NB4 (cell line): ENCODE data around the gene DYNC1I1.

Source experiments
- MAX ChIP-seq: IDR thresholded peaks from 2 replicates; pipeline ENCODE4 v1.6.1; 2011; ENCODE audit warnings: low read depth, low read length
- MYC ChIP-seq: IDR thresholded peaks from 2 replicates; pipeline ENCODE4 v1.6.1; 2011; ENCODE audit warnings: low read depth, low read length
- POLR2A ChIP-seq: IDR thresholded peaks from 2 replicates; pipeline ENCODE4 v1.6.1; 2011; ENCODE audit warnings: mild to moderate bottlenecking; ENCODE audit not compliant: insufficient read length; ENCODE audit errors: extremely low read depth
- TF ChIP-seq, protein P1 (sequence below): IDR thresholded peaks from one replicate; pipeline ENCODE4 v1.5.1; 2012; ENCODE audit warnings: low read depth, low read length

DNA sequence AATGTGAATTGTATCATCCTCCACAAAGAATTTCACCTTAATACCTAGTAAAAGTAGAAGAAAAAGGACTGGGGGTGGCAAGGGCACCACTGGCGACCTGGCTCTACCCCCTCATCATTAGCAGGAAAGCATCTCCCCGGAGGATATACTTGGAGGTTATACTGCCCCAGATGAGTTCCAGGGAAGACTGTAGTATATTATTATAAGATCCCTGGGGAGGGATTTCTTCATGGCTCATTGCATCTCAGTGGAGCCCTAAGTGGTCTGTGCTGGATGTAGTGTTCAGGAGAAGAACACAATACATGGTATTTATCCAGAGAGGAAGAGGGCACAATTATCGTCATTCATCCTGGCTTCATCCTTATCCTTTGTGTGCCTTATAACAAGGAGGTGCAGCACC is 14.2 kb upstream of the DYNC1I1 start:
- TF ChIP-seq, protein P1, sequence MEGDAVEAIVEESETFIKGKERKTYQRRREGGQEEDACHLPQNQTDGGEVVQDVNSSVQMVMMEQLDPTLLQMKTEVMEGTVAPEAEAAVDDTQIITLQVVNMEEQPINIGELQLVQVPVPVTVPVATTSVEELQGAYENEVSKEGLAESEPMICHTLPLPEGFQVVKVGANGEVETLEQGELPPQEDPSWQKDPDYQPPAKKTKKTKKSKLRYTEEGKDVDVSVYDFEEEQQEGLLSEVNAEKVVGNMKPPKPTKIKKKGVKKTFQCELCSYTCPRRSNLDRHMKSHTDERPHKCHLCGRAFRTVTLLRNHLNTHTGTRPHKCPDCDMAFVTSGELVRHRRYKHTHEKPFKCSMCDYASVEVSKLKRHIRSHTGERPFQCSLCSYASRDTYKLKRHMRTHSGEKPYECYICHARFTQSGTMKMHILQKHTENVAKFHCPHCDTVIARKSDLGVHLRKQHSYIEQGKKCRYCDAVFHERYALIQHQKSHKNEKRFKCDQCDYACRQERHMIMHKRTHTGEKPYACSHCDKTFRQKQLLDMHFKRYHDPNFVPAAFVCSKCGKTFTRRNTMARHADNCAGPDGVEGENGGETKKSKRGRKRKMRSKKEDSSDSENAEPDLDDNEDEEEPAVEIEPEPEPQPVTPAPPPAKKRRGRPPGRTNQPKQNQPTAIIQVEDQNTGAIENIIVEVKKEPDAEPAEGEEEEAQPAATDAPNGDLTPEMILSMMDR, result no peak
- TF ChIP-seq POLR2A, result no peak
- TF ChIP-seq MAX, result no peak
- TF ChIP-seq MYC, result no peak
